HG03066 (cell line): Measurements from ENCODE around the gene TSPAN9.

Experiments
- ATAC-seq: cut with Tn5 transposase; IDR thresholded peaks from one replicate; pipeline ENCODE4 v1.9.1; 2021; ENCODE audit warnings: low read depth; ENCODE audit not compliant: unreplicated experiment

The TSPAN9 gene

DNA sequence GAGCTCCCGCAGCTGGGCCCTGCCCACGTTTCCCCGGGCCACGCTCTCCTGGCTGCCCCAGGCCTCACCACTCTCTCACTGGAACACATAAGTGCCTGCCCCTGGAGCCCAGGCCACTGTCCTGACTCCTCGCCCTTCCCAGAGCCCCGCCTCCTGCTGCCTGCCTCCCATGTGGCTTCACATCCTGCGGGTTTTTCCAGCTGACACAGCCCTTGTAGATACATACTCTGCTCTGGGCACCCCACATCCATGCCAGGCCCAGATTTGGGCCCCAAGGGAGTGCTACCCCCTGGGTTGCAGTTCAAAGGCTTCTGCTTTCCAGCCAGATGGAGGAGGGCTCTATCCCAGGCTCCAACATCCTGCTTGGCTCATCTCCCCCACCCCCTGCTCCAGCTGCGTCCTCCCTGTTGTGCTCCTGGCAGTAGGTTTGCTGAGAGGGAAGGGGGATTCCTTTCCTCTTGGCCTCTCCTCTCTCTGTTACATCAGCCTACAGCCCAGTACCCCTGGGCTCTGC lies 60.1 kb downstream of the TSPAN9 start:
- ATAC-seq, result no peak

DNA sequence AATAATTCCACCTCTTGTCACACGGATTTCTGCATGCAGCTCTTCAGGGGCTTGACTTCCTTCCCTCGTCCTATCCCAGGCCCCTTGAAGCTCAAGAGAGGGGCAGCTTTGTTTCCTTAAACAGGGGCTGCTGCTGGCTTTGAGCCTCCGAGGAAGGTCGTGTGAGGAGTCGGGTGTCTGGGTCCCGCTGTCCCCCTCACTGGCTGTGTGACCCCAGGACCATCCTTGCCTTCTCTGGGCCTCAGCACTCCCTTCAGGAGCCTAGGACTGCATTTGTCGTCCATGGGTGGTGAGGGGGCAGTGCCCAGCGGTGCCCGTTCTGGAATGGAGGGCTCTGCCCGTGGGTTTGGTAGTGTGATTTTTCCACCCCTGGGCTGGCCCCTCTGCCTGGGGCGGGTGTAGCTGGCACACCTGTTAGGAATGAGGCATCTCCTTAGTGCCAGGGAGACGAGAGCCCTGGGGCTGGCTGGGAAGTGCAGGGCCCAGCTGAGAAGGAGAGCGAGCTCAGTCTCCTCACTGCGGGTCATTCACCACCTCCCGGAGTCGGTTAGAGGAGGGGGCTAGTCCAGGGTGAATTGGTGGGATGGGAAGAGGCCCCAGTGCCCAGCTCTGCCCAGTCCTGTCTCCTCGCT lies 60.8 kb downstream of the TSPAN9 start:
- ATAC-seq, result no peak

DNA sequence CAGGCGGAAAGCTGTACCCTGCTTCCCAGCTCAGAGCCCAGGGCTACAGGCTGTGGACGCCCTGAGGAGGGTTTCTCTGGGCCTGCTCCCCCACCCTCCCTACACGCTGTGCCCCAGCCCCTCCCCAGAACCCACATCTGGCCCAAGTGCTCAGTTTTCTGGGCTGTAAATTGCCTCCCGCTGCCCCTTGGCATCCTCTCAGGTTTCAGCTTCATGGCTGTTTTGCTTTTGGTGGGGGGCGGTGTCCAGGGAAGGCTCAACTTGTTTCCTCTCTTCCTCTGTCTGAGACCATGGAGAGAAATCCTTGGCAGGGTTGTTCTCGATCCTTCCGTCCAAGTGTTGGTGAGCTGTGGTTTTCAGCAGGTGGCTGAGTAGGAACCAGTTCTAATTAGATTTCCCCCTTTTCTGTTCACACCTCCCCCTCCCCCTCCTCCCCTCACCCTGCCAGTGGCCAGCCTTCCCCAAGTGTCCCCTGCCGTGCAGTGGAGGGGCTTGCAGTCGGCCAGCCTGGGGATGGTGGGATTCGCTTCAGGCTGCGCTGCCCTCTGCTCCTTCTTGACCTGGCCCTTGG lies 61.8 kb downstream of the TSPAN9 start:
- ATAC-seq, result no peak

DNA sequence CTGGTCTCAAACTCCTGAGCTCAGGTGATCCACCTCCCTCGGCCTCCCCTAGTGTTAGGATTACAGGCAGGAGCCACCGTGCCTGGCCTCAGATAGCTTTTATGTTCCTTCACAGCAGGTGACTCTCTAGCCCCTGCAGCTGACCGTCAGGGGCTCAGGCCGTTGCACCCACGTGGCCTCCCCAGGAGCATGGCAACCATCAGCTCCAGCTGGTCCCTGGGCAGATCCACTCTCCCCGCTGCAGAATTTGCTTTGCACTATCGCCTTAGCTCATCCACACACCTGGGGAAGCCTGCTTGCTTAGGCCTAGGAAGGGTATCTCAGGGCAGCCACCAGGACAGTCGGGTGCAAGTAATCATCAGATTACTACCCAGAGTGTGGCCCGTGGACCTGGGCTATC lies 62.6 kb downstream of the TSPAN9 start:
- ATAC-seq, result no peak

DNA sequence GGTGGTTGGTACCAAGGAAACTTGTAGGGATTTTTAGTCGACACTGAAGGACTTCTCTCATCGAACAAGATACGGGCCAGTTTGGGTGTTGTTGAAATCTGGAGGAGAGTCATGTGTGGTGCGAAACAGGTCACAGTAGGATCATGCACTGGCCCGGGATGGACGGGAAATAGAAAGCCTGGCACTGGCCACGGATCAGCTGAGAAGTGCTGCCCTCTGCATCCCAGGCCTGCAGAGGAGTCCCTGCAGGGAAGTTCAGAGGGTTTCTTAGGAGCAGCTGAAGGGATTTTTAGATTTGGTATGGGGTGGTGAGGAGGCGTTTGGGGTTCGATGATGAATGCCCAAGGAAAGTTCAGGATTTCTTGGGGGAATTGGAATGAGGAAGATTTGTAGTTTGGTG lies 63.1 kb downstream of the TSPAN9 start:
- ATAC-seq, result no peak

DNA sequence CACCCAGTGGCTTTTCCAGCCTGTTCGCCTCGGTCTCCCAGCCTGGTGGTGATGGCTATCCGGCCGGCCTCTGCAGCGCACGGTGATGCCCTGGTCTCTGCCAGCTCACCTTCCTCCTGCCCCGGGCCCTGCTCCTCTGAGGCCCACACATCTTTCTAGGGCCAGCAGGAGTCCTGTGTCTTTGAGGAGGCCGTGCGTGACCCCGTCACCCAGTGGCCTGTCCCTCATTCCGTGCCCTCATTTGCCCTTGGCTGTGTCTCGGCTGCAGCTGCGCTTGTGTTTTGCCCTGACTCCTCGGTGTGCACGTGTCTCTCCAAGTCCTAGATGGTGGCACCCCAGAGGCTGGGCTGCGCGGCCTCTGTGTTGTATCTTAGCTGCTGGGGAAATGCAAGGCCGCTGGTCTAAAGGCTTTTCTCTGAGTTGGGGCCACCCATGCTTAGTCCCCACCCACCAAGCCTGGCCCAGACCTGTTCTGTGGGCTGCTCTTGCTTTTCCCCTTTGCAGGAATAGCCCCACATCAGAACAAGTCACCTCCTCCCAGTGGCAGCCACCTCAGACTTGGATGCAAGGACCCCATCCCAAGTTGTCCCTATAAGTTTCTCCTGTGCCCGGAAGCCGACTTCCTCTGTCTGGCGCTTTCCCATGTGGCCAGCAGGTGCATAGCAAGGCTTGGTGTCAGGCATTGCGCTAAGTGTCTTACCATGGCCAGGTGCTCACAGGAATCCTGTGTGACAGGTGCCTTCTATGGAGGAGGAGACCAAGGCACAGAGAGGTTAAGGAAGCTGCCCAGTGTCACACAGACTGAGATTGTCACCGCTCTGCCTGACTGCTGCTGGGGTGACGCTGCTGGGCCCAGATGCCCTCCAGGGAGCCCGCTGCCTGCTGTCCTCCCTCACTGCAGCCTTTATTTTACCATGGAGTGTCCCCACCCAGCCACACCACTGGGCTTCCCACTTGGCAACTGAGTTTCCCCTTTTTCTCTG lies 64.5 kb downstream of the TSPAN9 start:
- no peak for ATAC-seq

DNA sequence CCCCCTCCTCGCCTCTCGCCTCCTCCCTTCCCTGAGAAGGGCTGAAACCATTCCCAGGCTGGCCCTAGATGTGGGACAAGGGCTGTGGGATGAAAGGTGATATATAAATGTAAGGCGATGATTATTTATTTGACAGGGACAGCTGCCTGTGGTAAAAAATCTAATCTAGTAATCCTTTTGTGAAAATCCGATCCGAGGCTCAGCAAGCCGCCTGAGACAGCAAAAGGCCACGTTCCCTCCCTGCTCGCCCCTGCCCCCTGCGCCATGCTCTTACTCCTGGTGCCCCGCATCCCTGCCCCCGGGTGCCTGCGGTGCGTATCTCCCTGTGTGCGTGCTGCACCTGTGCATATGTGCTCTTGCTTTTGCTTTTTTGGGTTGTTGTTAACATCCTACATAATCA lies 65.2 kb downstream of the TSPAN9 start:
- no peak for ATAC-seq

DNA sequence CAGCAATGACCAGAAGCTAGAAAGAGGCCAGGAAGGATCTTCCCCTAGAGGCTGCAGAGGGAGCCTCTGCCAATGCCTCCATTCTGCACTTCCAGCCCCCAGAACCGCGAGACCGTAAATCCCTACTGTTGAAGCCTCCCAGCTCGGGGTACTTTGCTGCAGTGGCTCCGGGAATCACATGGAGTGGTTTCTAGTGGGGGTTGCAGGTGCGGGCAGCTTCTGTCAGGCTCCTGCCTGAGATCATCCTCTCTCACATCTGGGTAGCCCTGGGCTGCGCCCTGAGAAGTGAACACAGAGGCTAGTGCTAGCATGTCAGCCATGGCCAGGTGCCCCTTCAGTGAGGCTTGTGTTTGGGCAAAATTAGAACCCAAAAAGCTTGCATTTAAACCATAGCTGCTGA lies 67.3 kb downstream of the TSPAN9 start:
- no peak for ATAC-seq

DNA sequence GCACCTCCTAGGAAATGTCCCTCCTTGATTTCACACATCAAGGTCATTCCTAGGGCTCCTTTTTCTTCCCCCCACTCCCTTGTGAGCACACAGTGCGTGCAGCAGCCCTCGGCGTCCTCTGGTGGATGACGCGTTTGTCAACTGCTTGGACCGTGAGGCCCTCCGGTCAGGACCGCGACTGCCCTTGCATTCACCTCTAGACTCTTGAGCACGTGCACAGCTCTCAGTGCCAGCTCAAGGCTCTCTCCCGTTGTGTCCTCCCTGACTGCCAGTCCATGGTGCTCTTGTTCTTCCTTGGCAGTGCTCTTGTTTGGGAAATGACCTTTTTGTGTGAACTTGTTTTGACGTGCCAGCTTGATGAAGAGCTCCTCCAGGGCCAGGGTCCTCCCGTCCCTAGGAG lies 67.9 kb downstream of the TSPAN9 start:
- no peak for ATAC-seq

DNA sequence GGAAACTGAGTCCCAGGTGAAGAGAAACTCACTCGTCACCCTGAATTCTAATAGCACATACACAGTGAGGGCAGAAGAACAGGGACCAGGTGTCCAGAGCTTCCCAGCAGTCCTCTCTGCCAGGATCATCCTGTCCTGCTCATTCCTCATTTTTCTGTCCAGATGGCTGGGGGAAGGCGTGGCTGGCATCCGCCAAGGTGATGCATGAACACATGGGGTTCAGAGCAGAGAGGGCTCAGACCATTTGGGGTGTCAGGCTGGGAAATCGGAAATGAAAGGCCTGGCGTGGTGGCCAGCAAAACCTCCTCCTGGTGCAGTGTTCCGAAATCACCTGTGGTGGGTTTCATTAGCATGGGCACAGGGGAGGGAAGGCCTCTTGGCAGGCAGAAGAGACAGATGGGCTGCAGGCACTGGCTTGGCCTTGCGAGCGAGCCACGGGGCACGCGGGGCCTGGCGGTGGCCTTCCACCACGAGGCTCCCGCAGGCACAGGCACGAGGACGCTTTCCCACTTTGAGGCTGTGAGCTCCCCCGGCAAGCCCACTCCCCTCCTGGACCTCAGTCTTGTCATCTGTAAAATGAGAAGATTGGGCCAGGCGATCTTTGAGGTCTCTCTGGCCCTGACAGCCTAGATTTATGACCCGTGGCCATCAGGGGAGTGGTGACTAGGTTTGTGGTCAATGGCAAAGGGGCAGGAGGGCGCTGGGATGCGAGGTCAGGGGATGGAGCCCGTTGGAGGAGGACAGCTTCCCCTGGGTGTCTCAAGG lies 68.5 kb downstream of the TSPAN9 start:
- ATAC-seq, result no peak

DNA sequence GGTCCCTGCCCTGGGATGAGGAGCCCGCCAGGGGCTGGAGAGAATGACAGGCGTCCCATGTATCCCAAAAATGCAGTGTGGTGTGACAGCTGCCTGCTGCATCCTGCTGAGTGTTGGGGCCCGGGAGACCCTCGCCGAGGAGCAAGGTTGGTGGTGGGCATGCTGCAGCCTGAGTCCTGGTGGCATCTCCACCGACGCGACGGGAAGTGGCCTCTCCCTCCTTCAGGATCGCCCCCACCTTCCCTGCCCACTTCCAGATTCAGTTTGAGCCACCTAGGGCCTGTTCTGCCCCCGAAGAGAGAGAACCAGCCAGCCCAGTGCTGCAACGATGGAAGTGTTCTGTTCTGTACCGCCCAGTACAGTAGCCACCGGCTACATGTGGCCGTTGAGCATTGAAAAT lies 70.1 kb downstream of the TSPAN9 start:
- ATAC-seq, result no peak

DNA sequence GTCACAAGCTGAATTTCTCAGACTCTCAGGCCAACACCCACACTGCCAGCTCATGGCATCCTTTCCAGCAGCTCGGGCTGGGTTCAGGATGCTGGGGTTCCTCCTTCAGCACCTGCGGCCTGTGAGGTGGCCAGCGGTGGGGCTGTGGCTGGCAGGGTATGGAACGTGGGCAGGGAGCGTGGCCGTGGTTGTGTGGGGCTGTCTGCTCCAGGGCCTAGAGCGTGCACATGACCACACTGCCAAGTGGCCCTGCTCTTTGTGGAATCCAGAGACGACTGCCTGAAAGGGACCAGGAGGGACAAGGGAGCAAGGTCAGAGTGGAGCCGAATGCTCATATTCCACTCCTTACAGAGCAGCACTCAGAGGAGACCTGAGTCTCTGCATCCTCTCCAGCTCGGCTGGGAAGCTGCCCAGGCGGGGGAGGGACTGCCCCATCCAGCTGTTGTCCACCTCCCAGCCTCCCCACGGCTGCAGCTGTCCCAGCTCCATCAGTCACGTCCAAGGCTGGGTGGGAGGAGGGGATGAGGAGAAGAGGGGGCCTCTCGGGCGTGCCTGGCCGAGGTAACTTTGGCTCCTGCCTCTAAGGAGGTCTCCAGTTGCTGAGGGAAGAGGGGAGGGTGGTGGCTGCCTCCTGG lies 71.3 kb downstream of the TSPAN9 start:
- no peak for ATAC-seq

DNA sequence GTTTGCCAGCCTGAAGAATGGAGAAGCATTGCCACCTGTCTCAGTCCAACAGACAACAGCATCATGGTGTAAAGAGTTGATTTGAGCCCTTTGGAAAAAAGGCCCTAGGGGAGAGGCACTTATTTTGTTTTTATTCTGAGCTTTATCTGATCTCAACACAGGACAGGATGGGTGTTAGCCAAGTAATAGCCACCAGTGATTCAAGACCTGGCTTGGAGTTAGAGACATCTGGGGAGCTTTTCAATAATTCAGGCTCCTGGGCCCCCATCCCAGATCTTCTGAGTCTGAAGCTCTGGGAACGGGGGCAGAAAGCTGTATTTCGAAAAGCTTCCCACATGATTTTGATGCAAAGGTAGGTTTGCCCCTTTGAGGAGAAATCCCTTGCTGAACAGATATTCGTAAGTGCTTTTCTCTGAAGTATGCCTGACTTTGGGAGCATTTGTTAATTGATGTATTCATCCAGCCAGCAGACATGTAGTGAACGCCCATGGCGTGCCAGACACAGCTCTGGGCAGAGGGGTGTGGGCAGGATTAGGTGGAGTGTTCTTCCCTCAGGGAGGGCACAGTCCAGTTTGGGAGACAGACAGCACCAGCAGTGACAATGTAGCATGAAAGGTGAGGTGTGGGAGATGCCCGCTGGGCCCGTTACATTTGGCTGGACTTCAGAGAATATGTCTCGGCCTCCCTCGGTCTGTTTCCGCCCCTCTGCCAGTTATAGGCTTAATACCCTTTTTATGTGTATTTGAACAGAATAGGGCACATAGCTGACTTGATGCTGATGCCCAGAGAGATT lies 72.5 kb downstream of the TSPAN9 start:
- no peak for ATAC-seq

DNA sequence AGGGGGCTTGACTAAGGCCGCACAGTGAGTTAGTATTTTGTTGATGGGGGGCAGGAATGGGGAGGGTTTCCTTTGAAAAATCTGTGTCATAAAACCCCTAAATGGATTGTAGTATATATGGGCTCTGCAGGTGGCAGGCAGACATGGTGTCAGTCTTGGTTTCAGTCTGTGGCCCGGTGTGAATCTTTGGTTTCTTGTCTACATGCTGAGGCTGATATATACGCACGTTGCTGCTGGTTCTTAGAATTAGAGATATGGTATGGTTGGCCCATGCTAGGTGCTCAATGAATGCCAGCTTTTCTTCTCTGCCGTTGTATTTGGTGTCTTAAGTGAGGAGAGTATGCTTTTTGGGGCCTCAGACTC lies 73.1 kb downstream of the TSPAN9 start:
- no peak for ATAC-seq

DNA sequence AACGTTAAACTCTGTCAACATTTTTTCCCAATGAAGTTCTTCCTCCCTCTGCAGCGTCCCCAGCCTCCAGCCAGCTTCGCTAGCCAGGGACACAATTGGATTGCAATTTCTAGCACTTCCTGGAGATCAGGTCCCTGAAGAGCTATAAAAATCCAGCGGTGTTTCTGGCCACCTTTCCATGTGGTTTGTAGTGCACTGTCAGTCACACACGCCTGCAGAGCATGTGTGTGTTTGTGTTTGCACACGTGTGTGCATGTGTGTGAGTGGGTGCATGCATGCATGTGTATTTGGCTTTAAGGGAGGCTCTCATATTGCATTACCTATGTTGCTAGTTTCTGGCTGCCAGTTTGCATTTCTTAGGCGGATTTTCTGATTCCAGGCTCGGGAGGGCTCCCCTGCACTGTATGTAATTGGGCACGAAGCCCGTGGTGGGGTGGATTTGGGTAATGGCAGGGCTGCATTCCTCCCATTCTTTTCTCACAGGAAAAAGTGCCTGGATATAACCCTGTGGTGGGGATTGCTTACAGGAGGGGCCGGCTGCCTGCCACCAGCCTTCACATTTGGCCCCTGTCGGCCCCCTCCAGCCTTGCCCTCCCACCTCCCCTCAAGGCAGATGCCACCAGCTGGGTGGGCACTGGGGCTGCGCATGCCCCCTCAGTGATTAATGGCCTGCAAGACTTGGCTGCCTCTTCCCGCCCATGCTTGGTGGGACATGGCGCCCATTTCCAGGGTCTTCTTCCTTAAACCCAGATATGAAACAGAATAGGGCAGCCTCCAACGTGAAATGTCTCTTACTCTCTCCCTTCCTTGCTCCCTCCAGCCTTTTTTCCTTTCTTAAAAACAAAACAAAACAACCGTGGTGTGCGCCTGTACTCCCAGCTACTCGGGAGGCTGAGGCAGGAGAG lies 74.0 kb downstream of the TSPAN9 start:
- ATAC-seq, result no peak

DNA sequence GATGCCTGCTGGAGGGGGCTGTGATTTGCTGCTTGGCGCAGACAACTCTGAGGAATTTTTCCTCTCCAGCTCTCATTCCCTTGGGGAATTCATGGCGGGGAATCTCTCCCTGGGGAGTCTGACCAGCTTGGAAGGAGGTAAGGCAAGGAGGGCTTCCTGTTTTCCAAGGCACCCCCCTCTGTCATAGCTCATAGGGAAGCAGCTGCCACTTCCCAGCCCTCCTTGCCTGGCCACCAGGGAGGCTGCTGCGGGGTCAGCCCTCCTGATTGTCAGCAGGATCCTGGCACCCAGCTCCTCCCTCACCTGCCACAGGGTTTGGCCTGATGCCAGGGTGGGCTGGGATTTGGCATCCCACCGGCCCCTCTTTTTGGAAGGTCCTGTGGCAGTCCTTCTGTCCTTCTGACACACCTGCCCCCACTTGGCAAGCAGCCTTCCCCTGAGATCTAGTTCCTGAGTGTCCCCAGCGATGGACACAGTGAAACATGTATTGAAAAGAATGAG lies 74.9 kb downstream of the TSPAN9 start:
- no peak for ATAC-seq

DNA sequence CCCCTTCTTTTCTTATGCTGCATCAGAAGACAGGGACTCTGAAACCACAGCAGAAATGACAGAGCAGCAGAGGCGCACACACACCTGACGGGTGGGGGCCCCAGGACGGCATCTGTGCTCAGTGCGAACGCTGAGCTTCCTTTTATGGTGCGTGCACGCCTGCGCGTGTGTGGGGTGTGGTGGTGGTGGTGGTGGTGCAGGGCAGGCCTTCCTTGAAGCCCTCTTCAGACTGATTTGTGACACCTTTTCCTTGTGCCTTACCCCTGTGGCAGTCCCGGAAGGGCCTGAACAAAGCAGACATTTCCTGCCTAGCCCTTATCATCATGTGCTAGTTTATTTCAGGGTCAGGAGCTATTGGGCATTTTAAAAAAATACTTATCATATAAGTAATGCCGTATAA lies 75.7 kb downstream of the TSPAN9 start:
- no peak for ATAC-seq

DNA sequence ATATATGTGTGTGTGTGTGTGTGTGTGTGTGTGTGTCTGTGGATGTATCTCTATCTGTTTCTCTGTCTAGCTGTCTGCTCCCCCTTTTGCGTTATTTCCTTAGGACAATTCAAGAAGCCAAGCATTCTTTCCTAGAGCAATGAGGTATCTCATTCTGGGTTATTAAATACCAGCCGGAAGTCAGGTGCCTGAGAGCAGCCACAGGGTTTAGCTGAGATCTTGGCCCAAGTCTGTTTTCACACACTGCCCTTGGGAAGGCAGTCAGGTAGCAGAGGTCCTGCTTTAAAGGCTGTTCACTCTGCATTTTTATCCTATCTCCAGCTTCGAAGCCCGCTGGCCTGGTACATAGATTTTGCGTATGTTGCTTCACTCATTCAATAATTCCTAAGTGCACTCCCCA lies 76.8 kb downstream of the TSPAN9 start:
- ATAC-seq, result no peak
